Measurements from ENCODE around the gene RPAP3.

GRCh38 chr12:47750916-47751470 lies 45.2 kb upstream of the RPAP3 start:
- TF ChIP-seq EP300 (IDR thresholded peaks at IDR 0.05) = no peak
- TF ChIP-seq, protein P1, sequence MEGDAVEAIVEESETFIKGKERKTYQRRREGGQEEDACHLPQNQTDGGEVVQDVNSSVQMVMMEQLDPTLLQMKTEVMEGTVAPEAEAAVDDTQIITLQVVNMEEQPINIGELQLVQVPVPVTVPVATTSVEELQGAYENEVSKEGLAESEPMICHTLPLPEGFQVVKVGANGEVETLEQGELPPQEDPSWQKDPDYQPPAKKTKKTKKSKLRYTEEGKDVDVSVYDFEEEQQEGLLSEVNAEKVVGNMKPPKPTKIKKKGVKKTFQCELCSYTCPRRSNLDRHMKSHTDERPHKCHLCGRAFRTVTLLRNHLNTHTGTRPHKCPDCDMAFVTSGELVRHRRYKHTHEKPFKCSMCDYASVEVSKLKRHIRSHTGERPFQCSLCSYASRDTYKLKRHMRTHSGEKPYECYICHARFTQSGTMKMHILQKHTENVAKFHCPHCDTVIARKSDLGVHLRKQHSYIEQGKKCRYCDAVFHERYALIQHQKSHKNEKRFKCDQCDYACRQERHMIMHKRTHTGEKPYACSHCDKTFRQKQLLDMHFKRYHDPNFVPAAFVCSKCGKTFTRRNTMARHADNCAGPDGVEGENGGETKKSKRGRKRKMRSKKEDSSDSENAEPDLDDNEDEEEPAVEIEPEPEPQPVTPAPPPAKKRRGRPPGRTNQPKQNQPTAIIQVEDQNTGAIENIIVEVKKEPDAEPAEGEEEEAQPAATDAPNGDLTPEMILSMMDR (IDR thresholded peaks at IDR 0.05) = no peak
- TF ChIP-seq POLR2AphosphoS5 (IDR thresholded peaks at IDR 0.05) = no peak

All from suprapubic skin (tissue), 4 donors.